Aorta (tissue), 5 donors: ENCODE results near the gene DRAXIN. TPM values are rescaled to one million over a fixed set of nuclear protein-coding genes. Genes with fewer than 3 reads are reported as not detected.

Experiments used
- ATAC-seq: fragments of 200-7000 bp; cut with Tn5 transposase; one replicate; pipeline ENCODE4 v1.9.1; 2022; ENCODE audit warnings: moderate library complexity; ENCODE audit not compliant: low FRiP score
- DNase-seq, 2 donors: peaks; one replicate each; pipeline ENCODE4 v3.0.0-alpha.2; 2020
- H3K27ac ChIP-seq, 2 donors: one replicate each; pipeline ENCODE4 v1.5.1; 2013; ENCODE audit warnings: low read length in 2 of 2, mild to moderate bottlenecking in 2 of 2, moderate library complexity in 2 of 2, control low read depth in 1 of 2, inconsistent platforms in 1 of 2, low read depth in 1 of 2
- H3K27me3 ChIP-seq, 2 donors: one replicate each; pipeline ENCODE4 v1.6.1; 2013; ENCODE audit warnings: control low read depth in 1 of 2, low read length in 1 of 2, mild to moderate bottlenecking in 1 of 2, moderate library complexity in 1 of 2; ENCODE audit not compliant: insufficient read depth in 2 of 2, control insufficient read depth in 1 of 2
- H3K36me3 ChIP-seq, 2 donors: one replicate each; pipeline ENCODE4 v1.6.1; 2013; ENCODE audit warnings: control low read depth in 1 of 2, low read length in 1 of 2, mild to moderate bottlenecking in 1 of 2; ENCODE audit not compliant: insufficient read depth in 2 of 2, control insufficient read depth in 1 of 2
- H3K4me1 ChIP-seq, 2 donors: one replicate each; pipeline ENCODE4 v1.6.1; 2013; ENCODE audit warnings: low read length in 2 of 2, control low read depth in 1 of 2, mild to moderate bottlenecking in 1 of 2, moderate library complexity in 1 of 2; ENCODE audit not compliant: insufficient read depth in 2 of 2, control insufficient read depth in 1 of 2
- H3K4me3 ChIP-seq, 2 donors: one replicate each; pipeline ENCODE4 v1.5.1; 2013; ENCODE audit warnings: low read length in 2 of 2, control low read depth in 1 of 2, mild to moderate bottlenecking in 1 of 2
- H3K9me3 ChIP-seq: one replicate; pipeline ENCODE4 v1.6.1; 2013; ENCODE audit warnings: mild to moderate bottlenecking, low read length; ENCODE audit not compliant: control insufficient read depth
- WGBS, 2 donors: extraction: QIAGEN DNeasy Blood & Tissue Kit; methylation state at CpG; one replicate each; pipeline ENCODE4 v1.1.7; 2013; 5-methylcytosine and 5-hydroxymethylcytosine counted together
- intact Hi-C, 2 donors: fragments of 100-400 bp; cut with DNase I; formaldehyde crosslinking; loops; one replicate each; pipeline versions ENCODE4 v1.14.2 to v1.15.0; 2022
- polyA plus RNA-seq, 2 donors: library from polyadenylated mRNA; stranded (reverse); fragments of 200-250 nt; gene quantifications; one replicate each; pipeline ENCODE4 v1.2.3, GENCODE V29; 2013
- total RNA-seq, 2 donors: library from RNA; stranded (reverse); fragmentation: NEBNext Ultra II Directional; extraction: Animal tissue kit (Norgen Biotek cat#: 25700); gene quantifications; one replicate each; pipeline ENCODE4 v1.2.1, GENCODE V29; 2021
- donor health status: healthy with polysubstance abuse.
- donor health status: Bipolar disorder and iron deficiency.
- donor health status: DM: no; HTN: no; CAD: no.
- donor health status: DM: no; HTN: no; CAD: no.
- donor health status: DM: yes; HTN: yes; CAD: no.

Gene DRAXIN
- total and polyA plus RNA-seq, 4 donors = 0.03 to 0.21 TPM; not detected in 2

DNA sequence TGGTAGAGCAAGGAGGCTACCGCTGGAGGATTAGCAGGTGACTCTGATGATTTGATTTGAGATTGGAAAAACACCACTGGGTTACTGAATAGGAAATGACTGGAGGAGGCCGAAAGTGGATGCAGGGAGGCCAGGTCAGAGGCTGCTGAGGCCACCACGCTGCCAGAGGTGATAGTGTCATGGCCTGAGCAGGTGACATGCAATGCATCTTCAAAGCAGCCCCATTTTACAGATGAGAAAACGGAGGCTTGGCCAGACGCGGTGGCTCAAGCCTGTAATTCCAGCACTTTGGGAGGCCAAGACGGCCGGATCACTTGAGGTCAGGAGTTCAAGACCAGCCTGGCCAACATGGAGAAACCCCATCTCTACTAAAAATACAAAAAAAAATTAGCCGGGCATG, 83.2 kb downstream of the DRAXIN start:
- no peak for DNase-seq
- Histone ChIP-seq H3K9me3 (no peaks in the 10 kb centered on the region), H3K27me3 (no peaks in the 10 kb centered on the region), H3K4me3 (no peak overlapping the region), H3K36me3 (no peaks in the 10 kb centered on the region), H3K4me1 (no peaks in the 10 kb centered on the region), H3K27ac (no peak overlapping the region)
- WGBS, 2 donors = 86 to 96% methylated on average over 9 of the region's 9 CpGs
- intact Hi-C loops = no loop called here
- no peak for ATAC-seq

Other genes with a start within 250 kb of the DRAXIN start
- gene DISP3, start 212.6 kb upstream of the DRAXIN start, total RNA-seq = under 1 TPM; 0.10 to 0.12 TPM
- not detected for gene DISP3, start 212.6 kb upstream of the DRAXIN start, polyA plus RNA-seq
- 1 to 10 TPM; 1.7 to 9.8 TPM for gene FBXO2, start 37.3 kb upstream of the DRAXIN start, total RNA-seq
- 1 to 10 TPM in 1 of 2 donors, under 1 TPM in 1; 0.87 to 7.3 TPM for gene FBXO2, start 37.3 kb upstream of the DRAXIN start, polyA plus RNA-seq
- 10 to 100 TPM; 10.4 to 29.0 TPM for gene FBXO44, start 36.8 kb upstream of the DRAXIN start, total RNA-seq
- gene FBXO44, start 36.8 kb upstream of the DRAXIN start, polyA plus RNA-seq = 10 to 100 TPM; 13.1 to 40.6 TPM
- 1 to 10 TPM; 4.1 to 7.5 TPM for gene FBXO6, start 27.5 kb upstream of the DRAXIN start, total RNA-seq
- 10 to 100 TPM; 11.4 to 12.1 TPM for gene FBXO6, start 27.5 kb upstream of the DRAXIN start, polyA plus RNA-seq
- 10 to 100 TPM; 23.4 to 24.1 TPM for gene MAD2L2, start 10.6 kb upstream of the DRAXIN start, total RNA-seq
- 10 to 100 TPM; 25.2 to 41.8 TPM for gene MAD2L2, start 10.6 kb upstream of the DRAXIN start, polyA plus RNA-seq
- 10 to 100 TPM; 33.4 to 40.3 TPM for gene AGTRAP, start 44.4 kb downstream of the DRAXIN start, total RNA-seq
- 10 to 100 TPM; 22.2 to 61.2 TPM for gene AGTRAP, start 44.4 kb downstream of the DRAXIN start, polyA plus RNA-seq
- 1 to 10 TPM; 1.3 to 3.6 TPM for gene C1orf167, start 70.5 kb downstream of the DRAXIN start, total RNA-seq
- gene C1orf167, start 70.5 kb downstream of the DRAXIN start, polyA plus RNA-seq = 1 to 10 TPM in 1 of 2 donors, under 1 TPM in 1; 0.75 to 2.3 TPM
- gene MTHFR, start 114.3 kb downstream of the DRAXIN start, total RNA-seq = 10 to 100 TPM; 32.1 to 53.0 TPM
- gene MTHFR, start 114.3 kb downstream of the DRAXIN start, polyA plus RNA-seq = 10 to 100 TPM in 1 of 2 donors, 1 to 10 TPM in 1; 4.6 to 22.0 TPM
- gene CLCN6, start 114.5 kb downstream of the DRAXIN start, total RNA-seq = 10 to 100 TPM; 25.8 to 37.5 TPM
- gene CLCN6, start 114.5 kb downstream of the DRAXIN start, polyA plus RNA-seq = 10 to 100 TPM in 1 of 2 donors, 1 to 10 TPM in 1; 3.9 to 15.5 TPM
- gene NPPA, start 156.1 kb downstream of the DRAXIN start, total RNA-seq = under 1 TPM in 1 of 2 donors, not detected in 1; 0.48 TPM
- 1 to 10 TPM in 1 of 2 donors, under 1 TPM in 1; 0.23 to 5.5 TPM for gene NPPA, start 156.1 kb downstream of the DRAXIN start, polyA plus RNA-seq
- not detected for gene NPPB, start 167.2 kb downstream of the DRAXIN start, total RNA-seq
- gene NPPB, start 167.2 kb downstream of the DRAXIN start, polyA plus RNA-seq = 10 to 100 TPM in 1 of 2 donors, under 1 TPM in 1; 0.87 to 25.7 TPM
- gene KIAA2013, start 234.7 kb downstream of the DRAXIN start, total RNA-seq = 10 to 100 TPM; 31.7 to 37.1 TPM
- gene KIAA2013, start 234.7 kb downstream of the DRAXIN start, polyA plus RNA-seq = 10 to 100 TPM; 19.7 to 34.6 TPM
- 10 to 100 TPM; 80.2 to 95.9 TPM for gene PLOD1, start 243.0 kb downstream of the DRAXIN start, total RNA-seq
- 10 to 100 TPM; 28.9 to 60.0 TPM for gene PLOD1, start 243.0 kb downstream of the DRAXIN start, polyA plus RNA-seq